ENCODE results near the gene MRPS31.

DNA sequence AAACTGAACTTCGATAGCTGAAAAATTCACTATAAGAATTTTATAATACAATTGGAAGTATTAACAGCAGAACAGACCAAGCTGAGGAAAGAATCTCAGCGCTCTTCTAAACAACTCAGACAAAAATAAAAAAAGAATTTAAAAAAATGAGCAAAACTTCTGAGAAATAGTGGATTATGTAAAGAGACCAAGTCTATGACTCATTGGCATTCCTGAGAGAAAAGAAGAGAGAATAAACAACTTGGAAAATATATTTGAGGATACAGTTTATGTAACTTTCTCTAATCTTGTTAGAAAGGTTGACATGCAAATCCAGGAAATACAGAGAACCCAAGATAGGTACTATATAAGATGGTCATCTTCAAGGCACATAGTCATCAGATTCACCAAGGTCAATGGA lies 43.8 kb upstream of the MRPS31 start:
- TF ChIP-seq, protein P1, sequence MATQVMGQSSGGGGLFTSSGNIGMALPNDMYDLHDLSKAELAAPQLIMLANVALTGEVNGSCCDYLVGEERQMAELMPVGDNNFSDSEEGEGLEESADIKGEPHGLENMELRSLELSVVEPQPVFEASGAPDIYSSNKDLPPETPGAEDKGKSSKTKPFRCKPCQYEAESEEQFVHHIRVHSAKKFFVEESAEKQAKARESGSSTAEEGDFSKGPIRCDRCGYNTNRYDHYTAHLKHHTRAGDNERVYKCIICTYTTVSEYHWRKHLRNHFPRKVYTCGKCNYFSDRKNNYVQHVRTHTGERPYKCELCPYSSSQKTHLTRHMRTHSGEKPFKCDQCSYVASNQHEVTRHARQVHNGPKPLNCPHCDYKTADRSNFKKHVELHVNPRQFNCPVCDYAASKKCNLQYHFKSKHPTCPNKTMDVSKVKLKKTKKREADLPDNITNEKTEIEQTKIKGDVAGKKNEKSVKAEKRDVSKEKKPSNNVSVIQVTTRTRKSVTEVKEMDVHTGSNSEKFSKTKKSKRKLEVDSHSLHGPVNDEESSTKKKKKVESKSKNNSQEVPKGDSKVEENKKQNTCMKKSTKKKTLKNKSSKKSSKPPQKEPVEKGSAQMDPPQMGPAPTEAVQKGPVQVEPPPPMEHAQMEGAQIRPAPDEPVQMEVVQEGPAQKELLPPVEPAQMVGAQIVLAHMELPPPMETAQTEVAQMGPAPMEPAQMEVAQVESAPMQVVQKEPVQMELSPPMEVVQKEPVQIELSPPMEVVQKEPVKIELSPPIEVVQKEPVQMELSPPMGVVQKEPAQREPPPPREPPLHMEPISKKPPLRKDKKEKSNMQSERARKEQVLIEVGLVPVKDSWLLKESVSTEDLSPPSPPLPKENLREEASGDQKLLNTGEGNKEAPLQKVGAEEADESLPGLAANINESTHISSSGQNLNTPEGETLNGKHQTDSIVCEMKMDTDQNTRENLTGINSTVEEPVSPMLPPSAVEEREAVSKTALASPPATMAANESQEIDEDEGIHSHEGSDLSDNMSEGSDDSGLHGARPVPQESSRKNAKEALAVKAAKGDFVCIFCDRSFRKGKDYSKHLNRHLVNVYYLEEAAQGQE (IDR thresholded peaks at IDR 0.05; ENCODE audit: low read depth, low read length), result no peak
- TF ChIP-seq, protein P2, sequence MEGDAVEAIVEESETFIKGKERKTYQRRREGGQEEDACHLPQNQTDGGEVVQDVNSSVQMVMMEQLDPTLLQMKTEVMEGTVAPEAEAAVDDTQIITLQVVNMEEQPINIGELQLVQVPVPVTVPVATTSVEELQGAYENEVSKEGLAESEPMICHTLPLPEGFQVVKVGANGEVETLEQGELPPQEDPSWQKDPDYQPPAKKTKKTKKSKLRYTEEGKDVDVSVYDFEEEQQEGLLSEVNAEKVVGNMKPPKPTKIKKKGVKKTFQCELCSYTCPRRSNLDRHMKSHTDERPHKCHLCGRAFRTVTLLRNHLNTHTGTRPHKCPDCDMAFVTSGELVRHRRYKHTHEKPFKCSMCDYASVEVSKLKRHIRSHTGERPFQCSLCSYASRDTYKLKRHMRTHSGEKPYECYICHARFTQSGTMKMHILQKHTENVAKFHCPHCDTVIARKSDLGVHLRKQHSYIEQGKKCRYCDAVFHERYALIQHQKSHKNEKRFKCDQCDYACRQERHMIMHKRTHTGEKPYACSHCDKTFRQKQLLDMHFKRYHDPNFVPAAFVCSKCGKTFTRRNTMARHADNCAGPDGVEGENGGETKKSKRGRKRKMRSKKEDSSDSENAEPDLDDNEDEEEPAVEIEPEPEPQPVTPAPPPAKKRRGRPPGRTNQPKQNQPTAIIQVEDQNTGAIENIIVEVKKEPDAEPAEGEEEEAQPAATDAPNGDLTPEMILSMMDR (IDR thresholded peaks at IDR 0.05 in 2 of 3, conservative IDR thresholded peaks at IDR 0.05 in 1 of 3; ENCODE audit: control insufficient read depth in 2 of 3, extremely low read depth in 1 of 3, insufficient read depth in 1 of 3, low read depth in 3 of 3, low read length in 3 of 3), result no peak
- TF ChIP-seq MTA2 (IDR thresholded peaks at IDR 0.05; ENCODE audit: low read depth) (no peak), EZH2 (IDR thresholded peaks at IDR 0.05; ENCODE audit: borderline replicate concordance, control insufficient read depth, low read depth, low read length) (no peak), ZNF24 (IDR thresholded peaks at IDR 0.05) (no peak), ASH2L (IDR thresholded peaks at IDR 0.05; ENCODE audit: borderline replicate concordance, low read depth) (no peak), ETV6 (conservative IDR thresholded peaks at IDR 0.05 in 1 of 2, IDR thresholded peaks at IDR 0.05 in 1 of 2; ENCODE audit: borderline replicate concordance in 1 of 2, low read depth in 1 of 2) (no peak), SRF (IDR thresholded peaks at IDR 0.05; ENCODE audit: low read depth in 2 of 2, low read length in 2 of 2) (no peak), POLR2A (IDR thresholded peaks at IDR 0.05; ENCODE audit: low read depth, low read length) (no peak), BRCA1 (IDR thresholded peaks at IDR 0.05; ENCODE audit: low read depth, low read length) (no peak), MEF2A (IDR thresholded peaks at IDR 0.05; ENCODE audit: insufficient read depth, low read depth, low read length) (no peak), FOS (IDR thresholded peaks at IDR 0.05; ENCODE audit: borderline replicate concordance, extremely low read depth, insufficient read length) (no peak)
- TF ChIP-seq, protein P3, sequence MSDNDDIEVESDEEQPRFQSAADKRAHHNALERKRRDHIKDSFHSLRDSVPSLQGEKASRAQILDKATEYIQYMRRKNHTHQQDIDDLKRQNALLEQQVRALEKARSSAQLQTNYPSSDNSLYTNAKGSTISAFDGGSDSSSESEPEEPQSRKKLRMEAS (IDR thresholded peaks at IDR 0.05; ENCODE audit: low read depth, low read length), result no peak
- TF ChIP-seq, protein P4, sequence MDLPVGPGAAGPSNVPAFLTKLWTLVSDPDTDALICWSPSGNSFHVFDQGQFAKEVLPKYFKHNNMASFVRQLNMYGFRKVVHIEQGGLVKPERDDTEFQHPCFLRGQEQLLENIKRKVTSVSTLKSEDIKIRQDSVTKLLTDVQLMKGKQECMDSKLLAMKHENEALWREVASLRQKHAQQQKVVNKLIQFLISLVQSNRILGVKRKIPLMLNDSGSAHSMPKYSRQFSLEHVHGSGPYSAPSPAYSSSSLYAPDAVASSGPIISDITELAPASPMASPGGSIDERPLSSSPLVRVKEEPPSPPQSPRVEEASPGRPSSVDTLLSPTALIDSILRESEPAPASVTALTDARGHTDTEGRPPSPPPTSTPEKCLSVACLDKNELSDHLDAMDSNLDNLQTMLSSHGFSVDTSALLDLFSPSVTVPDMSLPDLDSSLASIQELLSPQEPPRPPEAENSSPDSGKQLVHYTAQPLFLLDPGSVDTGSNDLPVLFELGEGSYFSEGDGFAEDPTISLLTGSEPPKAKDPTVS (IDR thresholded peaks at IDR 0.05; ENCODE audit: low read depth, low read length), result no peak
